ENCODE measurements around the gene STK35. TPM values are rescaled to one million over a fixed set of nuclear protein-coding genes. Genes with fewer than 3 reads are reported as not detected.

Gene STK35
- polyA plus RNA-seq, 1 donor from 2014 or later = 10.8 TPM

DNA sequence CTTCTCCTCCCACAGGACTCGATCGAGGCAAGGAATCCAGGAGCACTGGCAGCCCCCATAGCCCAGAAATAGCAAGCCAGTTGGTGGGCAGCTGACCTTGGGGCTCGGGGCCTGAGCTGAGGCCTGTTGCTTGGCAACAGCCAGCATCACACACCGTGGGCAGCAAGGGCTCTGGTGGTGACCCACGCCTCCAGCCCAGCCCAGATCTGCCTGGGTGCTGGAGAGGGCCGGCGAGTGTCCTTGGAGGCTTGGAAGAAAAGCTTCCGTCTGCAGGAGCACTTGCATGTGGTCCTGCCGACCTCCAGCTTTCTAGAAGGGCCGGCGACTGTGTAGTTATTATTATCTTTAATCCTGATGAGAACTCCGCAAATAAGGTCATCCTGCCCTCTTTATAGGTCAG is 67.3 kb downstream of the STK35 start:
- TF ChIP-seq TAF1 (IDR thresholded peaks at IDR 0.05; ENCODE audit: low read depth) (no peak), EP300 (conservative IDR thresholded peaks at IDR 0.05; ENCODE audit: poor library complexity, severe bottlenecking) (no peak), MXI1 (conservative IDR thresholded peaks at IDR 0.05; ENCODE audit: poor library complexity, severe bottlenecking) (no peak), SMC3 (conservative IDR thresholded peaks at IDR 0.05; ENCODE audit: poor library complexity) (no peak), POLR2AphosphoS5 (IDR thresholded peaks at IDR 0.05) (no peak), EZH2 (IDR thresholded peaks at IDR 0.05; ENCODE audit: borderline replicate concordance, insufficient read depth, low read length, poor library complexity, severe bottlenecking) (no peak), RAD21 (conservative IDR thresholded peaks at IDR 0.05) (no peak), CTCF (IDR thresholded peaks at IDR 0.05; ENCODE audit: poor library complexity, severe bottlenecking) (no peak)
- TF ChIP-seq, protein P1, sequence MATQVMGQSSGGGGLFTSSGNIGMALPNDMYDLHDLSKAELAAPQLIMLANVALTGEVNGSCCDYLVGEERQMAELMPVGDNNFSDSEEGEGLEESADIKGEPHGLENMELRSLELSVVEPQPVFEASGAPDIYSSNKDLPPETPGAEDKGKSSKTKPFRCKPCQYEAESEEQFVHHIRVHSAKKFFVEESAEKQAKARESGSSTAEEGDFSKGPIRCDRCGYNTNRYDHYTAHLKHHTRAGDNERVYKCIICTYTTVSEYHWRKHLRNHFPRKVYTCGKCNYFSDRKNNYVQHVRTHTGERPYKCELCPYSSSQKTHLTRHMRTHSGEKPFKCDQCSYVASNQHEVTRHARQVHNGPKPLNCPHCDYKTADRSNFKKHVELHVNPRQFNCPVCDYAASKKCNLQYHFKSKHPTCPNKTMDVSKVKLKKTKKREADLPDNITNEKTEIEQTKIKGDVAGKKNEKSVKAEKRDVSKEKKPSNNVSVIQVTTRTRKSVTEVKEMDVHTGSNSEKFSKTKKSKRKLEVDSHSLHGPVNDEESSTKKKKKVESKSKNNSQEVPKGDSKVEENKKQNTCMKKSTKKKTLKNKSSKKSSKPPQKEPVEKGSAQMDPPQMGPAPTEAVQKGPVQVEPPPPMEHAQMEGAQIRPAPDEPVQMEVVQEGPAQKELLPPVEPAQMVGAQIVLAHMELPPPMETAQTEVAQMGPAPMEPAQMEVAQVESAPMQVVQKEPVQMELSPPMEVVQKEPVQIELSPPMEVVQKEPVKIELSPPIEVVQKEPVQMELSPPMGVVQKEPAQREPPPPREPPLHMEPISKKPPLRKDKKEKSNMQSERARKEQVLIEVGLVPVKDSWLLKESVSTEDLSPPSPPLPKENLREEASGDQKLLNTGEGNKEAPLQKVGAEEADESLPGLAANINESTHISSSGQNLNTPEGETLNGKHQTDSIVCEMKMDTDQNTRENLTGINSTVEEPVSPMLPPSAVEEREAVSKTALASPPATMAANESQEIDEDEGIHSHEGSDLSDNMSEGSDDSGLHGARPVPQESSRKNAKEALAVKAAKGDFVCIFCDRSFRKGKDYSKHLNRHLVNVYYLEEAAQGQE (IDR thresholded peaks at IDR 0.05; ENCODE audit: borderline replicate concordance) = no peak
- Histone ChIP-seq H3K27me3 (ENCODE audit: insufficient read depth, low read depth, low read length) (no peaks in the 10 kb centered on the region), H3K79me2 (replicated peaks; ENCODE audit: insufficient read depth, low read length) (no peaks in the 10 kb centered on the region), H3K4me2 (ENCODE audit: low read length) (no peak overlapping the region), H3F3A (ENCODE audit: insufficient read depth, low read length, poor library complexity, severe bottlenecking) (no peaks in the 10 kb centered on the region), H3K27ac (ENCODE audit: low read length) (no peak overlapping the region), H2AFZ (ENCODE audit: low read depth, low read length) (no peak overlapping the region), H3K4me3 (ENCODE audit: low read length) (no peak overlapping the region), H4K20me1 (ENCODE audit: insufficient read depth) (no peaks in the 10 kb centered on the region), H3K9me3 (ENCODE audit: low read length) (no peaks in the 10 kb centered on the region), H3K9ac (ENCODE audit: low read length) (no peak overlapping the region), H3K36me3 (ENCODE audit: insufficient read depth, low read length) (no peaks in the 10 kb centered on the region), H3K9me2 (ENCODE audit: insufficient read depth, low read length) (no peaks in the 10 kb centered on the region)

DNA sequence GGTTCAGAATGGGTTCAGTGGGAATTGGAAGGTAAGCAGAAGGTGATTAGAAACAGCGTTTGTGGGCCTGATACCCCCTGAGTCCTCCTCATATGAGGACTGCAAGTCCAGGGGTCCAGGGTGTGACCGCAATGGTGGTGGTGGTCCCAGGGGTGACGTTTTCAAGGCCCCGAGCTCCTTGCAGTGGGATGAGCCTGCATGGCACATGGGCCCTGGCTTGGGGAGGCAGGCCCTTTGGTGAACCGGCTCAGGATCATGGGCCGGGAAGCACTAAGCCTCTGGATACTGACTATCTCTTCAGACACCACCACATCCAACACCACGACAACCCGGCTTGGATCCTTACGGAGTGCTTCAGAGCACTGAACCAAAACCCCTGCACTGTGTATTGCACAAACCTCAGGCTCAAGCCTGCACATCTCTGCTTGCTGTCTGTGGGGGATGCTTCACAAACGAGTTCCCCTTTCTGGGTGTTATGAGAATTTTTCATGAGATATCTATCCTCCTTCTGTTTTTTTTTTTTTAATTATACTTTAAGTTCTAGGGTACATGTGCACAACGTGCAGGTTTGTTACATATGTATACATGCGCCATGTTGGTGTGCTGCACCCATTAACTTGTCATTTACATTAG is 67.9 kb downstream of the STK35 start:
- no peaks in the 10 kb centered on the region for H4K20me1 ChIP-seq (ENCODE audit: insufficient read depth)
- no peak overlapping the region for H3K27ac ChIP-seq (ENCODE audit: low read length)
- TF ChIP-seq MXI1 (conservative IDR thresholded peaks at IDR 0.05; ENCODE audit: poor library complexity, severe bottlenecking) (no peak), POLR2AphosphoS5 (IDR thresholded peaks at IDR 0.05) (no peak), EP300 (conservative IDR thresholded peaks at IDR 0.05; ENCODE audit: poor library complexity, severe bottlenecking) (no peak), CTCF (IDR thresholded peaks at IDR 0.05; ENCODE audit: poor library complexity, severe bottlenecking) (no peak), RAD21 (conservative IDR thresholded peaks at IDR 0.05) (no peak), EZH2 (IDR thresholded peaks at IDR 0.05; ENCODE audit: borderline replicate concordance, insufficient read depth, low read length, poor library complexity, severe bottlenecking) (no peak), SMC3 (conservative IDR thresholded peaks at IDR 0.05; ENCODE audit: poor library complexity) (no peak)
- TF ChIP-seq, protein P1 (IDR thresholded peaks at IDR 0.05; ENCODE audit: borderline replicate concordance) = no peak
- no peak overlapping the region for H3K9ac ChIP-seq (ENCODE audit: low read length)
- H3K36me3 ChIP-seq (ENCODE audit: insufficient read depth, low read length) = no peaks in the 10 kb centered on the region
- H3K9me2 ChIP-seq (ENCODE audit: insufficient read depth, low read length) = no peaks in the 10 kb centered on the region
- H3K27me3 ChIP-seq (ENCODE audit: insufficient read depth, low read depth, low read length) = no peaks in the 10 kb centered on the region
- no peaks in the 10 kb centered on the region for H3F3A ChIP-seq (ENCODE audit: insufficient read depth, low read length, poor library complexity, severe bottlenecking)
- no peaks in the 10 kb centered on the region for H3K9me3 ChIP-seq (ENCODE audit: low read length)
- H3K4me2 ChIP-seq (ENCODE audit: low read length) = no peak overlapping the region
- H3K4me3 ChIP-seq (ENCODE audit: low read length) = no peak overlapping the region
- no peak overlapping the region for H2AFZ ChIP-seq (ENCODE audit: low read depth, low read length)
- no peaks in the 10 kb centered on the region for H3K79me2 ChIP-seq (replicated peaks; ENCODE audit: insufficient read depth, low read length)

All from neural cell (in vitro differentiated cells).